NCI-H526 treated with DMSO at 0.1 percent for 48 hours (cell line): ENCODE measurements around the gene CCDC40.

Experiments used
- DNase-seq: peaks from one replicate; lab custom pipeline; 2025; lab: John Stamatoyannopoulos, UW

Gene CCDC40

GRCh38 chr17:80102664-80103448, 66.4 kb downstream of the CCDC40 start:
- no peak for DNase-seq

DNA sequence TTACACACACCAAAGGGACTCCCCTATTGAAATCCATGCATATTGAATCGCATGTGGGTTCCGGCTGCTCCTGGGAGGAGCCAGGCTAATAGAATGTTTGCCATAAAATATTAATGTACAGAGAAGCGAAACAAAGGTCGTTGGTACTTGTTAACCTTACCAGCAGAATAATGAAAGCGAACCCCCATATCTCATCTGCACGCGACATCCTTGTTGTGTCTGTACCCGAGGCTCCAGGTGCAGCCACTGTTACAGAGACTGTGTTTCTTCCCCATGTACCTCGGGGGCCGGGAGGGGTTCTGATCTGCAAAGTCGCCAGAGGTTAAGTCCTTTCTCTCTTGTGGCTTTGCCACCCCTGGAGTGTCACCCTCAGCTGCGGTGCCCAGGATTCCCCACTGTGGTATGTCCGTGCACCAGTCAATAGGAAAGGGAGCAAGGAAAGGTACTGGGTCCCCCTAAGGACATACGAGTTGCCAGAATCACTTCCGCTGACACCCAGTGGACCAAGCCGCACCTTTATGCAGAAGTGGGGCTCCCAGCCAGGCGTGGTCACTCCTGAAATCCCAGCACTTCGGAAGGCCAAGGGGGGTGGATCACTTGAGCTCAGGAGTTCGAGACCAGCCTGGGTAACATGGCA, 67.1 kb downstream of the CCDC40 start:
- DNase-seq = no peak

DNA sequence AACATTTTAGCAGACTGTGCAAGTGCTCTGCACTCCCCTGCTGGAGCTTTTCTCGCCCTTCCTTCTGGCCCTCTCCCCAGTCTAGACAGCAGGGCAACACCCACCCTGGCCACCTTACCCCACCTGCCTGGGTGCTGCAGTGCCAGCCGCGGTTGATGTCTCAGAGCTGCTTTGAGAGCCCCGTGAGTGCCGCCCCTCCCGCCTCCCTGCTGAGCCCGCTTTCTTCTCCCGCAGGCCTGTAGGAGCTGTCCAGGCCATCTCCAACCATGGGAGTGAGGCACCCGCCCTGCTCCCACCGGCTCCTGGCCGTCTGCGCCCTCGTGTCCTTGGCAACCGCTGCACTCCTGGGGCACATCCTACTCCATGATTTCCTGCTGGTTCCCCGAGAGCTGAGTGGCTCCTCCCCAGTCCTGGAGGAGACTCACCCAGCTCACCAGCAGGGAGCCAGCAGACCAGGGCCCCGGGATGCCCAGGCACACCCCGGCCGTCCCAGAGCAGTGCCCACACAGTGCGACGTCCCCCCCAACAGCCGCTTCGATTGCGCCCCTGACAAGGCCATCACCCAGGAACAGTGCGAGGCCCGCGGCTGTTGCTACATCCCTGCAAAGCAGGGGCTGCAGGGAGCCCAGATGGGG, 68.0 kb downstream of the CCDC40 start:
- no peak for DNase-seq

DNA sequence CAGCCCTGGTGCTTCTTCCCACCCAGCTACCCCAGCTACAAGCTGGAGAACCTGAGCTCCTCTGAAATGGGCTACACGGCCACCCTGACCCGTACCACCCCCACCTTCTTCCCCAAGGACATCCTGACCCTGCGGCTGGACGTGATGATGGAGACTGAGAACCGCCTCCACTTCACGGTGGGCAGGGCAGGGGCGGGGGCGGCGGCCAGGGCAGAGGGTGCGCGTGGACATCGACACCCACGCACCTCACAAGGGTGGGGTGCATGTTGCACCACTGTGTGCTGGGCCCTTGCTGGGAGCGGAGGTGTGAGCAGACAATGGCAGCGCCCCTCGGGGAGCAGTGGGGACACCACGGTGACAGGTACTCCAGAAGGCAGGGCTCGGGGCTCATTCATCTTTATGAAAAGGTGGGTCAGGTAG, 68.5 kb downstream of the CCDC40 start:
- no peak for DNase-seq

GRCh38 chr17:80105762-80106161, 69.3 kb downstream of the CCDC40 start:
- DNase-seq = no peak

- DNase-seq = no peak
Measured at GRCh38 chr17:80106176-80106575, 69.7 kb downstream of the CCDC40 start.

DNA sequence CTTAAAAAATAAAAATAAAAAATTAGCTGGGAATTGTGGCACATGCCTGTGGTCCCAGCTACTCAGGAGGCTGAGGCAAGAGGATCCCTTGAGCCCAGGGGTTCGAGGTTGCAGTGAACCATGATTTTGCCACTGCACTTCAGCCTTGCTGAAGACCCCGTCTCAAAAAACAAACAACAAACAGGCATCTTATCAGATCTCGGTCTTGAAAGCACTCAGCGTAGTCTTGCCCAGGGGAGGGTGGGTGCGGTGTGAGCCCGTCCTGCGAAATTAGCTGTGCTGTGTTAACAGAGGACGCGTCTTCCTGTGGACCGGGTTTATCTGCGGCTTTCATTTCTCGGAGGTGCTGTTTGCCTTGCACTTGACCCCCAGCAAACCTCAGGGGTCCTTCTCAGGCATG, 70.3 kb downstream of the CCDC40 start:
- no peak for DNase-seq

DNA sequence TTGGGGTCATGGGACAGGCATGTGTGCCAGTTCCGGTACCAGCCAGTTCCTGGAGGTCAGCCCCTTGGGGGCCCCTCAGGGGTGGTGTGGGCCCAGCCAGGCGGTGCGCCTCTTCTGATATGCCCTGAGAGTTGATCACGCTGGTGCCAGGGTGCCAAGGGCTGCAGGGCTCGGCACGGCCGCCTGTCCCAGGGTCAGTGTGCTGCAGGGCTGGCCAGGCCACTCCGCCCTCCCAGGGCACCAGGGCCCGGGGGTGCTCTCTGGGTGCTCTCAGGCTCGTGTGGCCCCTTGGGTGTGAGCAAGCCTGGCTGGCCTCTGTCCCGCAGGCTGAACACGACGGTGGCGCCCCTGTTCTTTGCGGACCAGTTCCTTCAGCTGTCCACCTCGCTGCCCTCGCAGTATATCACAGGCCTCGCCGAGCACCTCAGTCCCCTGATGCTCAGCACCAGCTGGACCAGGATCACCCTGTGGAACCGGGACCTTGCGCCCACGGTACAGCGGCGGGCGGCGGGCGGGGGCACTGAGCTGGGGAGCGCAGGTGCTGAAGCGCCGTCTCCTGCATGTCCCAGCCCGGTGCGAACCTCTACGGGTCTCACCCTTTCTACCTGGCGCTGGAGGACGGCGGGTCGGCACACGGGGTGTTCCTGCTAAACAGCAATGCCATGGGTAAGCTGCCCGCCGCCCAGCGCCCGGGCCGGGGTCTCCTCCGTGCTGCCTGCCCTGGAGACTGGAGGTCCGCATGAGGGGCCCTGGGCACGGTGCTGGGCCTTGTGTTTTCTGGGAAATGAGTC, 71.0 kb downstream of the CCDC40 start:
- DNase-seq = no peak

GRCh38 chr17:80108036-80108971, 71.9 kb downstream of the CCDC40 start:
- DNase-seq = no peak

DNA sequence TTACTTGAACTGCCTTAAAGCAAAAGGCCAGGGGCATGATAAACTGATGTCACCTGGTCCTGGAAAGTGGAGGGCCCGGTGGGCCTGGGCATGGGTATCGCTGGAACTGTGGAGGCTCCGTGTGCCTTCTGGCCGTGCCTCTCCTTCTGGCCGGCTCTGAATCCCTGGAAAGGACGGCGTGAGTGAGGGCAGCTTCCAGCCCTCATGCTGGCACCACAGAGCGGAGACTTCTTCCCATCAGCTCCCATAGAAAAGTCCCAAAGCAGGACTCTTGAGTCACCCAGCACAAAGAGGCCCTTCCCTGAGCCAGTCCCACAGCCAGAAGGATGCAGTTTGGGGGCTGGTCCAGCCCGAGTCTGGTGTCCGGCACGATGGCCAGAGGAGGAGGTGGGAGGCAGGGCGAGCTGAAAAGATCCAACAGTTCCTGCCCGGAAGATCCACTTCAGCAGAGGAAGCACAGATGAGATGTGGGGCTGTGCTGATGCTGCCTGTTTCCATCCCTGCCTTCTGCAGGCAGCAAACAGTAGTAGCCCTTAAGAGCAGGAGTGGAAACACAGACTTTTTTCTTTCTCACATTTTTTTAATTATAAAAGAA, 72.7 kb downstream of the CCDC40 start:
- no peak for DNase-seq

DNA sequence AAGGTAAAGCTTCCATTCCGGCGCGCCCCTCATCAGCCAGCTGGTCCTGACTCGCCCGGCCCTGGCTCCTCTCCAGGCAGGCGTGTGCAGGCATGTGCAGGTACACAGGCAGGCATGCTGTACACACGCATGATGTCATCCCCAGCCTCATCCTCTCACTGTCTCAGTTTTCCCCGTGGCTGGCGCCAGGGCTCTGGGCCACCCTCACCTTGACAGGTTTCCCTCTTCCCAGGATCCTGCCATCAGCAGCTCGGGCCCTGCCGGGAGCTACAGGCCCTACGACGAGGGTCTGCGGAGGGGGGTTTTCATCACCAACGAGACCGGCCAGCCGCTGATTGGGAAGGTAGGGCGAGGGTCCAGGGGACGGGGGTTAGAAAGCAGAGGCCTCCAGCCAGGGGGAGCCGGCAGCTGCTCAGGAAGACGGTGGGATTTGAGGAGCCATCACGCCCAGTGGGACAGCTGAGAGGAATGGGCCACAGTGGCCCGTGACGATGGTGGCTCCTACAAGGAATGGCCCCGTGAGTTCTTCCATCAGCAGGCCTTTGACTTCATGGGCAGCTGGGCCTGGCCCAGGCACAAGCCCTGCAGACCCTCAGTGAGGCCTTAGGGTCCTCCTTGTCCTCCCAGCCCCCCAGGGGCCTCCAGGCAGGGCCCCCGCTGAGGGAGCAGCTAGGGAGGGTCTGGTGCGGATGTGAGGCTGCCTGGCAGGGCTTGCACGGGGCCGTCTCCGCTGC, 73.4 kb downstream of the CCDC40 start:
- DNase-seq = no peak

DNA sequence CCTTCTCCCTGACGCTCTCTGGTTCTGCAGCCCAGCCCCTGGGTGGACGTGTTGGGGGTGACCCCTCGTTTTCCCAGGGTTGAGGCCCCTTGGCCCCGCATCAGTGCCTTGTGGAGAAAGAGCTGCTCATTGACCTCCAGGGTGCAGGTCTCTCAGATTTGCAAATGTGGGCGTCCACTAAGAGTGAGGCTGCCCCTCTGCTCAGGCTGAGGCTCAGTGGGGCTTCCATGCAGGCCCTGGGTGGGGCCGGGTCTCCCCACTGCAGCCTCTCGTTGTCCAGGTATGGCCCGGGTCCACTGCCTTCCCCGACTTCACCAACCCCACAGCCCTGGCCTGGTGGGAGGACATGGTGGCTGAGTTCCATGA, 74.0 kb downstream of the CCDC40 start:
- DNase-seq = no peak

GRCh38 chr17:80110927-80111701, 74.7 kb downstream of the CCDC40 start:
- no peak for DNase-seq

GRCh38 chr17:80111702-80112470, 75.4 kb downstream of the CCDC40 start:
- DNase-seq = no peak

GRCh38 chr17:80112471-80113032, 76.1 kb downstream of the CCDC40 start:
- DNase-seq = no peak

GRCh38 chr17:80113033-80113484, 76.6 kb downstream of the CCDC40 start:
- no peak for DNase-seq

- no peak for DNase-seq
Measured at GRCh38 chr17:80114758-80115157, 78.3 kb downstream of the CCDC40 start.

GRCh38 chr17:80115159-80115558, 78.7 kb downstream of the CCDC40 start:
- DNase-seq = no peak
